Effector CD4-positive, alpha-beta T cell (primary cell): Measurements from ENCODE around the gene SPNS2.

Experiments used
- DNase-seq: peaks from one replicate; pipeline ENCODE4 v3.0.0-alpha.2; 2020

SPNS2 gene

DNA sequence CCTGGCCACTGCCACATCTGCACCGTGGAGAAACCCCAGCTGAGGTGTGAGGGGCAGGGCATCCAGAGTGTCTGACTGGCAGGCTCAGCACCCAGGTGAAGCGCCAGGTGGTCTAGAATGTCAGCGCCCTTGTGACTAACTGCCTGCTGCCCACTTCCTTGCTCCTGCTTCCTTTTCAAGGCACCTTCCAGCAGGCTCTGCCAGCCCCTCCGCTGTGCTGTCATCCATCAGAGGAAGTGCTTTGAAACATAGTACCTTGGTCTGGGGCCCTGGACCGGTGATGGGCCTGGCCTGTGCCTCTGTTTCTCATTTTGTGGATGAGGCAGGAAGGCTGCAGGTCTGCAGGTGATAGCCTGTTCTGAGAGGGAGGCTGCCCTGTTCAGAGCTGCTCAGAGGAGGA lies 5.5 kb downstream of the SPNS2 start:
- DNase-seq, result no peak

DNA sequence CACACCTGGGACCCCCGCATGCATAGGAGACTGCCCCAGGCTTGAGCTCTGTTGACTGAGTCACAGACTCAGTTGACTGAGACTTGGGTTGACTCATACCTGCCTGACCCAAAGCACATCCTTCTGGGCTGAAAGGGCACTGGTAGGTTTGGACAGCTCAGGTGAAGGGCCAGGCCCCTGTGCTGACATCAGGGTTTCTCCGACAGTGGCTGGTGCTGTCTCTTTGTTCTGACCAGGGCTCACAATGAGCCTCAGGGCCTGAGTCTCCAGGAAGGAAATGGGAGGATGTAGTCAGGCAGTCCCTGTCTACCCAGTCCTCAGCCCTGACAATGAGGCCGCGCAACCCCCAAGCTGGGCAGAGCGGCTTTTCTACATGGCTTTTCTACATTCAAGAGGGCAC lies 6.5 kb downstream of the SPNS2 start:
- no peak for DNase-seq

- DNase-seq, result no peak
These were observed 7.6 kb downstream of the SPNS2 start for GRCh38 chr17:4506175-4506813.

GRCh38 chr17:4506892-4507291 lies 8.2 kb downstream of the SPNS2 start:
- DNase-seq, result no peak

DNA sequence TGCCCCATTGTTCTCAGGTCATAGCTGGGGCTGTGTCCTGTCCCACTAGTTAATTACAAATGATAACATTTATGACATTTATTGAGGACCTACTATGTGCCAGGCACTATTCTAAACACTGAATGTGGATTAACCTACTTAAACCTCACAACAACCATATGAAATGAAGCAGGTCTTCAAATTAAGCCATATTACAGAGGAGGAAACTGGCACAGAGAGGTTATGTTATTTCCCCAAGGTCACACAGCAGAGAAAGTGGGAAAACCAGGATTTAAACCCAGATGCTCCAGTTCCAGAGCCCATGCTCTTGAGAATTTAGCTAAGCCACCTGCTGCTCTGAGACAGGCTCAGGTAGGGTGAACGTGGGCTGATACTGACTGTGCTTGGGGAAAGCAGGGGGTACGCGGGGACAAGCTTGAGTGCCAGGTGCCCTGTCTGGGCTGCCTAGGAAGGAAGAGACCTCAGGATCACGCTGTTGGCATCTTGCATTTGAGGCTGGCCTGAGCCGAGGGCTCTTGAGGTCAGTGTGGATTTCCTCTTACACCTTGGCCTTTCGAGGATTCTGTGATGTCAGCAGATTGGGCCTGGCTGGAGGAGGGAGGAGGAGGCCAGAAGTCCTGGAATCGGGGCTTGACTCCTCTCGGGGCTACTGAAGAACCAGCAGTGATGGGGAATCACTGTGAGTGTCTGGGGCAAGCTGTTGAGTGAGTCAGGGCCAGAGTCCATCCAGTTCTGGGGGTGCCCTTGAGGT lies 8.9 kb downstream of the SPNS2 start:
- no peak for DNase-seq

- DNase-seq, result no peak
These were observed 9.5 kb downstream of the SPNS2 start for GRCh38 chr17:4508207-4508606.

- no peak for DNase-seq
These were observed 10.7 kb downstream of the SPNS2 start for GRCh38 chr17:4509401-4509800.

- DNase-seq, result no peak
These were observed 11.4 kb downstream of the SPNS2 start for GRCh38 chr17:4509923-4510617.

DNA sequence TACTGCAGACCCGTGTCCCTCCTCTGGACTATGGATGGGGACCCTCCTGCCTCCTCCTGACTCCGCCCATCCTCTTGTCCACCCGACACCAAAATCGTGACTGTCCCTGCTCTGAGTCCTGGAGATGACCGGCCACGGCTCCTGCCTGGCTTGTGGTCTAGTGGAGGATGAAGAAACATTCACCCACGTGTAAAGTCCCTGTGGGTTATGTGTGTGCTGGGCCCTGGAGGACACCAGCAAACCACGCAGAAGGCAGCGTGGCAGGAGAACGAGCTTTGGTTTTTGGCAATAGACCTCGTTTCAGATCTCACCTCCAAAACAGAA lies 11.9 kb downstream of the SPNS2 start:
- no peak for DNase-seq

- no peak for DNase-seq
These were observed 12.7 kb downstream of the SPNS2 start for GRCh38 chr17:4511199-4511932.

DNA sequence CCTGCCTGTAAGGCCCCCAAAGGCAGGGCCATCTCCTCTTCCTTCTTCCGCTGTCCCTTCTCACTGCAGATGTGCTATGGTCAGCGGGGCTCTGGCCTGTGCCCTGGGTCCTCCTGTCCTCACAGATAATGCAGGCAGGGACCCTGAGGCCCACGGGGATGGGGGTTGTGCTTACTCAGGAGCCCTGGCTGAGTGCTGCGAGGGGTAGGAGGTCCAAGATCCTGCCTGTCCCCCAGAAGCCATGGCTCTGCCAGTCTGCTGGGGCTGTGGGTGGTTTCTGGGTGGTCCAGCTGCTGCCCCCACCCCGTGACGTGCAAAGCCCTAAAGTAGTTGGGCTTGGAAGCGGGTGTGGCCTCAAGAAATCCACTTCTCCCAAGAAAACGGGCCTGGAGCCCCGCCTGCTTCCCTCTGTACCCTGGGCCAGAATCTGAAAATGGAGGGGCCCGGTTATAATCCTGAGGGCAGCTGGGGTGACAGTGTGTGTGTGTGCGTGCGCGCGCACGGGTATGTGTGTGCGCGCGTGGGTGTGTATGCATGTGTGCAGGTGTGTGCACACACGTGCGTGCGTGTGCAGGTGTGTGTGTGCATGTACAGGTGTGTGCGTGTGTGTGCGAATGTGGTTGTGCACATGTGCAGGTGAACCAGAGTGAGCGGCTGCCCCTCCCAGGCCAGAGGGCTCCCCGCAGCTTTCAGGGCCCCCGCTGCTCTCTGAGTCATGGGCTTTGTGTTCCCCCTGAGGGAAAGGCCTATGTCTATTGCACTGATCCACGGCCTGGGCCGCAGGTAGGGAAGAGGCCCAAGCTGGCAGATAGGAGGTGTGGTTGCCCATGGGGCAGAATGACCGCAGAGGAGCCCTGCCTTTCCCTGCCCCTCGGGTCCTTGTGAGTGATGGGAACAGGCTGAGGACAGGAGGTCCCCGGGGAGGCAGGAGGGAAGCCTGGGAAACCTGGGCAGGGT lies 13.8 kb downstream of the SPNS2 start:
- DNase-seq, result no peak

GRCh38 chr17:4513113-4514032 lies 14.7 kb downstream of the SPNS2 start:
- no peak for DNase-seq

- DNase-seq, result no peak
These were observed 15.5 kb downstream of the SPNS2 start for GRCh38 chr17:4514206-4514605.

- DNase-seq, result no peak
These were observed 16.1 kb downstream of the SPNS2 start for GRCh38 chr17:4514779-4515178.

DNA sequence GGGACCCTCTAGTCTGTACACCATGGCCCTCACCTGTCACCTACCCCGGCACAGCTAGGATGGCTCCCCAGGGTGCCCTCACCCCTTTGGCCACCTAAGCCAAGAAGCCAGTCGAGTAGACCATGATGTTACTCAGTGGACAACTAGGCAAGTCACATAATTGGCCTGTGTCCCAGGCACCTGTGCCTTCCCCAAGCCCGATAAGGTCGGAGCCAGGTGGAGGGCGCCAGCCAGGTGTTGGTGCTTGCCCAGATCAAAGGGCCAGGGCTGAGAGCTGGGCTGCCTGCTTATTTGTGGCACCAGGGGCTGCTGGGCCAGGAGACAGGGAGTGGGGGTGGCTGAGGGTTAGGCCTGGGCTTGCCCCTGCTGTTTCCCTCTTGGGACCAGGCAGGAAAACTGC lies 16.8 kb downstream of the SPNS2 start:
- no peak for DNase-seq

- DNase-seq, result no peak
These were observed 18.1 kb downstream of the SPNS2 start for GRCh38 chr17:4516735-4517134.

GRCh38 chr17:4518901-4519300 lies 20.2 kb downstream of the SPNS2 start:
- DNase-seq, result no peak

GRCh38 chr17:4519361-4519788 lies 20.7 kb downstream of the SPNS2 start:
- DNase-seq, result no peak

GRCh38 chr17:4520060-4520893 lies 21.6 kb downstream of the SPNS2 start:
- DNase-seq, result no peak
